ENCODE data around the gene NCK2. TPM values are rescaled to one million over a fixed set of nuclear protein-coding genes. Genes with fewer than 3 reads are reported as not detected.

Gene NCK2
- total RNA-seq, 1 experiment from 2014 or later, result 49.2 TPM

- no peak overlapping the region for H4K91ac ChIP-seq (ENCODE audit: insufficient read length, low read depth, low read length)
- no peak for DNase-seq
- H3T11ph ChIP-seq (ENCODE audit: low read length), result no peak overlapping the region
- H3K23me2 ChIP-seq (ENCODE audit: insufficient read length, low read depth, low read length, poor library complexity, severe bottlenecking), result no peaks in the 10 kb centered on the region
- H2AFZ ChIP-seq (ENCODE audit: low read length), result no peak overlapping the region
- no peak overlapping the region for H3K14ac ChIP-seq (ENCODE audit: insufficient read depth, low read length)
- H3K79me2 ChIP-seq (ENCODE audit: insufficient read depth, low read length), result peaks cover 4% of the 10 kb centered on the region; the same call in 1 of the 2 replicates
- H2AK5ac ChIP-seq (ENCODE audit: insufficient read length, low read length), result no peak overlapping the region
- no peaks in the 10 kb centered on the region for H4K20me1 ChIP-seq (ENCODE audit: control insufficient read depth, insufficient read depth, insufficient read length)
- Mint-ChIP-seq H3K4me3 (no peak overlapping the region), H3K9me3 (no peaks in the 10 kb centered on the region), H3K27ac (peak overlapping the region in 1 of 3 experiments; percentile 39; a peak in 1 of 7 replicates), H3K4me1 (peaks cover 36 to 40% of the 10 kb centered on the region in 2 experiments), H3K36me3 (ENCODE audit: insufficient read depth in 1 of 3, low read depth in 3 of 3) (peaks cover 0 to 2% (median 0%) of the 10 kb centered on the region in 3 experiments; a peak in 1 of 7 replicates), H3K27me3 (ENCODE audit: low read depth) (no peaks in the 10 kb centered on the region)
- no peak overlapping the region for H2BK12ac ChIP-seq (ENCODE audit: insufficient read length, low read depth, low read length)
- no peak overlapping the region for H2BK15ac ChIP-seq (ENCODE audit: low read depth, low read length)
- no peaks in the 10 kb centered on the region for H3K27me3 ChIP-seq (ENCODE audit: insufficient read depth, low read length)
- no peak overlapping the region for H3K27ac ChIP-seq (ENCODE audit: insufficient read length, low read depth, low read length)
- no CpG with 5 or more reads among the region's 9 CpGs for WGBS (ENCODE audit: extremely low coverage, insufficient read length, low lambda C conversion rate)
- no peak for TF ChIP-seq CTCF (conservative IDR thresholded peaks at IDR 0.05)
- no peaks in the 10 kb centered on the region for H3K9me3 ChIP-seq (ENCODE audit: control insufficient read depth, low read depth, low read length)
- no peak overlapping the region for H2BK5ac ChIP-seq (ENCODE audit: insufficient read length, low read length)
- no peak overlapping the region for H3K9ac ChIP-seq (ENCODE audit: extremely low read depth, insufficient read length, low read length)
- H4K5ac ChIP-seq (ENCODE audit: insufficient read length, low read depth, low read length), result no peak overlapping the region
- no peak overlapping the region for H2BK120ac ChIP-seq (ENCODE audit: low read depth, low read length, poor library complexity, severe bottlenecking)
- no peak overlapping the region for H3K4ac ChIP-seq (ENCODE audit: low read depth, low read length)
- H3K79me1 ChIP-seq (ENCODE audit: insufficient read depth, low read depth, low read length, poor library complexity, severe bottlenecking), result no peaks in the 10 kb centered on the region
- H3K4me1 ChIP-seq (ENCODE audit: insufficient read depth, low read length), result no peaks in the 10 kb centered on the region; the same call in 1 of the 2 replicates
- no peak overlapping the region for H3K23ac ChIP-seq (ENCODE audit: insufficient read length, low read depth, low read length)
- H3K4me2 ChIP-seq (ENCODE audit: insufficient read depth, insufficient read length, low read length), result no peak overlapping the region
- H3K18ac ChIP-seq (ENCODE audit: insufficient read length, low read depth, low read length), result no peak overlapping the region
- H3K56ac ChIP-seq (ENCODE audit: insufficient read length, low read depth, low read length), result no peak overlapping the region
- no peak overlapping the region for H4K8ac ChIP-seq (replicated peaks; ENCODE audit: insufficient read length, low read depth, low read length)
- H2BK20ac ChIP-seq (ENCODE audit: low read depth, low read length, poor library complexity, severe bottlenecking), result no peak overlapping the region
These were observed 120.7 kb downstream of the NCK2 start for GRCh38 chr2:105865222-105865913.
